Sigmoid colon (tissue), 4 donors: ENCODE measurements around the gene ARSB.

ENCODE experiments used
- CTCF ChIP-seq, 4 experiments: fragments of 450-650 bp in 3 of 4; fragments of 200-600 bp in 1 of 4; IDR thresholded peaks; one replicate each; pipeline ENCODE4 v1.5.1; 2016 to 2019; ENCODE audit warnings: antibody characterized with exemption in 4 of 4, mild to moderate bottlenecking in 3 of 4, moderate library complexity in 2 of 4
- EP300 ChIP-seq, 4 donors: sonication (generic); formaldehyde crosslinking; IDR thresholded peaks; one replicate each; pipeline ENCODE4 v1.6.1; 2017; ENCODE audit warnings: antibody characterized with exemption in 4 of 4
- POLR2A ChIP-seq, 2 donors: fragments of 450-650 bp; IDR thresholded peaks; one replicate each; pipeline ENCODE4 v1.6.1; 2016; ENCODE audit warnings: antibody characterized with exemption in 2 of 2, mild to moderate bottlenecking in 2 of 2, moderate library complexity in 2 of 2
- POLR2AphosphoS5 ChIP-seq, 4 donors: sonication (generic); formaldehyde crosslinking; IDR thresholded peaks; one replicate each; pipeline ENCODE4 v1.6.1; 2017; ENCODE audit warnings: antibody characterized with exemption in 4 of 4

GRCh38 chr5:78971998-78972397, 13.1 kb downstream of the ARSB start:
- no peak for TF ChIP-seq POLR2A (IDR thresholded peaks at IDR 0.05)
- no peak for TF ChIP-seq CTCF (IDR thresholded peaks at IDR 0.05)
- no peak for TF ChIP-seq POLR2AphosphoS5 (IDR thresholded peaks at IDR 0.05)
- no peak for TF ChIP-seq EP300 (IDR thresholded peaks at IDR 0.05)
